WI38 (cell line): ENCODE results near the gene TENT5A.

Experiments
- H3K4me3 ChIP-seq: 2 replicates; pipeline ENCODE4 v1.5.1; 2011; ENCODE audit warnings: low read depth, mild to moderate bottlenecking, control low read depth, low read length
- TF ChIP-seq, protein P1 (sequence below): IDR thresholded peaks from 2 replicates; pipeline ENCODE4 v1.5.1; 2012; ENCODE audit warnings: low read depth, mild to moderate bottlenecking, control low read depth, low read length

TENT5A gene

DNA sequence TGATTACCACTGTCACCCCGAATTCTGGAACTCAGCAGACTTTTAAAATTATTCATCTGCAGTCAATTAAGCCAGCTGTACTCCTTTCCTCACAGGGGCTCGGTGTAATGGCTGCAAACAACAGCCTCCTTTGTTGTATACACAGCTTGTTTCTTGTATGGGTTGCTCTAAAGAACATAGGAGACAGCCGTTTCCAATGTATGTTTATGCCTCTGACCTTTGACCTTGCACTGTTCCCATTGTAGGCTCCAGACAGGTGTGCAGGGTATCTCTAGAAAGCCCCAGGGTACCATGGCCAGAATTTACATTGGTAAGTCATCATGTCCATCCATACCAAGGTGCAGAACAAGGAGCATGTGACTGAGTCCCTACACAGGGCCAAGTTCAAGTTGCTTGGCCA lies 11.5 kb upstream of the TENT5A start:
- TF ChIP-seq, protein P1, sequence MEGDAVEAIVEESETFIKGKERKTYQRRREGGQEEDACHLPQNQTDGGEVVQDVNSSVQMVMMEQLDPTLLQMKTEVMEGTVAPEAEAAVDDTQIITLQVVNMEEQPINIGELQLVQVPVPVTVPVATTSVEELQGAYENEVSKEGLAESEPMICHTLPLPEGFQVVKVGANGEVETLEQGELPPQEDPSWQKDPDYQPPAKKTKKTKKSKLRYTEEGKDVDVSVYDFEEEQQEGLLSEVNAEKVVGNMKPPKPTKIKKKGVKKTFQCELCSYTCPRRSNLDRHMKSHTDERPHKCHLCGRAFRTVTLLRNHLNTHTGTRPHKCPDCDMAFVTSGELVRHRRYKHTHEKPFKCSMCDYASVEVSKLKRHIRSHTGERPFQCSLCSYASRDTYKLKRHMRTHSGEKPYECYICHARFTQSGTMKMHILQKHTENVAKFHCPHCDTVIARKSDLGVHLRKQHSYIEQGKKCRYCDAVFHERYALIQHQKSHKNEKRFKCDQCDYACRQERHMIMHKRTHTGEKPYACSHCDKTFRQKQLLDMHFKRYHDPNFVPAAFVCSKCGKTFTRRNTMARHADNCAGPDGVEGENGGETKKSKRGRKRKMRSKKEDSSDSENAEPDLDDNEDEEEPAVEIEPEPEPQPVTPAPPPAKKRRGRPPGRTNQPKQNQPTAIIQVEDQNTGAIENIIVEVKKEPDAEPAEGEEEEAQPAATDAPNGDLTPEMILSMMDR, result no peak
- no peak overlapping the region for H3K4me3 ChIP-seq

DNA sequence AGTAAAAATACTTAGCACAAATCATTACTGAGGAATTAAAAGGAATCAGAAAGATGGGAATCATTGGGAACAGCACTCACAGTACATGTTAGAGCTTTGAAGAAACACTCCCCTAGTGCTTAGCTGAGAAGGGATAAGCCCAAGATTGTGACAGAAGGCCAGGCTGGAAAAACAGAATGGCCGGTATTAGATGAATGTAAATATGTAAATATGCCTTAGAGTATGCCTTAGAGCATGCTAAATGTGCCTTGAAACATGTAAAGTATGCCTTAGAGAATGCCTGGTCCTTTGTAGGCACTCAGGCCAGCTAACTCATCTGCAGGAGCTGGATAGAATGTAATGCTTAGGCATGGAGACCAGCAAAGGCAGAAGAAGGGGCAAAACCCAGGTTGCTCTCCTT lies 10.6 kb upstream of the TENT5A start:
- no peak overlapping the region for H3K4me3 ChIP-seq
- TF ChIP-seq, protein P1, result no peak

DNA sequence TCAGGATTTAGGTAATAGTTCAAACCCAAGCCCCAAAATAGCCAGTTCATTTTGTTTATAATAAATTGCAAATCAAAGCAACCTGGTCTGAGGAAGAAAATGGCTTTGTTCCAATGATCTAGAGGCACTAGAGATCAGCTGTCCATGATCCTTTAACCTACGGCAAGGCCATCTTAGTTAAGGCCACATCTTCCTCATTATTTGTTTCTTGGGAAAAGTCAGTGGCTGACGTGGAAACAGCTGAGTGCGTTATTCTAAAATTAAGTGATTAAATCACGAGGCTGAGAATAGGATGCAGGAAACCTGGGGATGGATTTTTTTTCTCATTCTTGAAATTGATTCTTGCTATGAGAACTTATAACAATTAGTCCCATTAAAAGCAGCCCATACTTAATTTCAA lies 10.1 kb upstream of the TENT5A start:
- TF ChIP-seq, protein P1, result no peak
- no peak overlapping the region for H3K4me3 ChIP-seq

DNA sequence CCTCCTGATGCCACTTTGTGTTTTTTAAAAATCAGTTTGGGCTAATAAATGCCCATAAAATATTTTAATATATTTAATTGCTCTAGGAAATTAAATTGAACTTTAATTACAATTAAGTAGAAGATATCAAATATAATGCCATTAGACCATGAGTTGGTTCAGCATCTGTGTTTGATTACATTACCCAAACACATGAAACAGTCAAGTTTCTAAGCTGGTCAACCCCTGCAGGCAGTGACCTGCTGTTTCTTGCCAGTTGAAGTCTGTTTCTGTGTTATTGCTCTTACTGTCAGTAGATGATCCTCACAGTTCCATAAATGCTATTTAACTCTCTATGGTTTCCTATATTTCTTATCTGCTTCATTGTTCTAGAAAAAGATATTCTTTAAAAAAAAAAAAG lies 9.7 kb upstream of the TENT5A start:
- H3K4me3 ChIP-seq, result no peak overlapping the region
- TF ChIP-seq, protein P1, result no peak

DNA sequence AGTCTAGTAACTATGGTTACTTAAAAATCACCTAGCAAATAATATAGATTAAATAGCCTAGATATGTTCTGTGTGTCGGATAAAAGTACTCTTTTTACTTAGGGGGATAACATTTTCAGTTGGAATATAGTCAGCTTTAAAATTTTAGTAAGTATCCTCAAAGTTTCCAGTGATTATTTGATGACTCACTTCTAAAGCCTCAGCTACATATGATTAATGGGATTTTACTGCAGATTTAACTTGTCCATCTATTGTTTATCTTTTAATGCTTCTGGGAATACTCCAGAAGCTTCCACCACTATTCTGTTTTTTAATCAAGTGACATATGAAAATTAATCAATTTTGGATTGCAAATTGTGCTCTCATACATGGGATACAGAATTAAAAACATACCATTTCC lies 8.7 kb upstream of the TENT5A start:
- TF ChIP-seq, protein P1, result no peak
- H3K4me3 ChIP-seq, result no peak overlapping the region

DNA sequence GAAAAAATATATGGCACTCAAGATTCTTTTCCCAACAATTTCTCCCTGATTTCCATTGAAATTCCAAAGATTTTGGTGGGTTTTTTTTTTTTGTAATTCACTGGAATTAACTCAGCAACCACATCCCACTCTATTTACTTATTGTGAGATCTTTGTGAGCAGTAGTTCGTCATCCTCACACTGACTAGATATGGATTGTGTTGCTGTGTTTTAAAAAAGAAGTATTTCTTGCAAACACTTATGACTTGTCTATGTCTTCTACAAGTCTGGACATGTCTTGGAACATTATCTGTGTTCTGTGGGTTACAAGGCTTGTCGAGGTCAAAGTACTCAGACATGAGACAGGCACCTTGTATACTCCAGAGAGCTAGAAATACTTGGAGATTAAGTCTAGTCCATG lies 7.3 kb upstream of the TENT5A start:
- no peak overlapping the region for H3K4me3 ChIP-seq
- TF ChIP-seq, protein P1, result no peak

DNA sequence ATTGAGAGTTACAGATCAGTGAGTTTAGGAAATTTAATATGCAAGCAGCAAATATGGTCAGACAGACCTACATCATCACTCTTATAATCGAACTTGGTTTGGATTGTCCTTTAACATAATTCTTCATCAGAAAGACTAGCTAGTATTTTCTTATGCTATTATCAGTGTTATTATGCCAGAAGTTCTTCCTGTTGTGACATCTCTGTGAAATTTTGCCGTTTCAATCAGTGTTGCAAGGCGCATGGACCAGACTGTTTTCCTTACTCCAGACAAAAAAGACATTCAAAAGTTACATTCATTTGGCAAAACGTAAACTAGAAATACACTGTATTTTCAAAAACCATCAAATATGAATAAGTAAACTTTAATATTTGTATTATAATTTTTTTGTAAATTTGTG lies 5.7 kb upstream of the TENT5A start:
- TF ChIP-seq, protein P1, result no peak
- H3K4me3 ChIP-seq, result no peak overlapping the region
